H1 (cell line): ENCODE measurements around the gene EID1. TPM values are rescaled to one million over a fixed set of nuclear protein-coding genes. Genes with fewer than 3 reads are reported as not detected.

Experiments
- CTCF ChIA-PET: fragments of 300-600 bp; sonication (Branson Sonifier 250); formaldehyde crosslinking; loops from one replicate; lab custom pipeline; 2021; ENCODE audit not compliant: partially characterized antibody; lab: Charles Lee
- POLR2A ChIA-PET: fragments of 300-600 bp; sonication (Branson Sonifier 250); formaldehyde crosslinking; loops from one replicate; lab custom pipeline; 2021; ENCODE audit warnings: inconsistent platforms; ENCODE audit not compliant: partially characterized antibody; lab: Charles Lee
- DNase-seq, 2 experiments: peaks; one replicate each; pipeline versions ENCODE4 v3.0.0 to v3.0.0-alpha.2; 2010 to 2022; ENCODE audit warnings: low spot score in 2 of 2, low read depth in 1 of 2, mixed read lengths in 1 of 2
- FAIRE-seq: peaks from 2 replicates; lab custom pipeline; 2011; peaks lifted over from hg19 to GRCh38; lab: Jason Lieb, UNC
- H2AFZ ChIP-seq: 2 replicates; pipeline ENCODE4 v1.8.1; 2012; ENCODE audit warnings: low read length, inconsistent platforms
- H2AK5ac ChIP-seq: 2 replicates; pipeline ENCODE4 v1.6.1; 2013; ENCODE audit warnings: low read depth, low read length
- H2BK120ac ChIP-seq: replicated peaks from 2 replicates; pipeline ENCODE3; 2013; ENCODE audit warnings: low read depth, low read length, inconsistent platforms
- H2BK12ac ChIP-seq: 2 replicates; pipeline ENCODE4 v1.6.1; 2013; ENCODE audit warnings: low read depth, low read length
- H2BK15ac ChIP-seq: 2 replicates; pipeline ENCODE4 v1.6.1; 2013; ENCODE audit warnings: low read length
- H2BK20ac ChIP-seq: 2 replicates; pipeline ENCODE4 v1.6.1; 2013; ENCODE audit warnings: low read length
- H2BK5ac ChIP-seq: 2 replicates; pipeline ENCODE4 v1.6.1; 2013; ENCODE audit warnings: low read depth, low read length
- H3K14ac ChIP-seq: 2 replicates; pipeline ENCODE4 v1.6.1; 2013; ENCODE audit warnings: inconsistent platforms; ENCODE audit not compliant: insufficient read length
- H3K18ac ChIP-seq: 2 replicates; pipeline ENCODE4 v1.6.1; 2013; ENCODE audit warnings: low read length; ENCODE audit errors: extremely low read depth
- H3K23ac ChIP-seq: 2 replicates; pipeline ENCODE4 v1.6.1; 2013; ENCODE audit warnings: inconsistent platforms; ENCODE audit not compliant: insufficient read length
- H3K23me2 ChIP-seq: 2 replicates; pipeline ENCODE4 v1.6.1; 2013; ENCODE audit warnings: low read depth, low read length
- H3K27ac ChIP-seq: 2 replicates; pipeline ENCODE4 v1.6.1; 2011; ENCODE audit warnings: low read depth, low read length, inconsistent platforms
- H3K27me3 ChIP-seq, 4 experiments: replicated peaks in 1 of 4; 1 replicate in 1 of 4; 2 replicates in 3 of 4; pipeline versions ENCODE4 v1.6.1 to v1.8.1; 2011 to 2013; ENCODE audit warnings: low read length in 3 of 4, mild to moderate bottlenecking in 3 of 4, inconsistent platforms in 2 of 4, mixed read lengths in 2 of 4, moderate library complexity in 1 of 4; ENCODE audit not compliant: control insufficient read depth in 3 of 4, insufficient read depth in 3 of 4; ENCODE audit errors: extremely low read depth in 1 of 4
- H3K36me3 ChIP-seq, 4 experiments: 2 replicates each; pipeline versions ENCODE4 v1.6.1 to v1.8.1; 2011 to 2013; ENCODE audit warnings: mild to moderate bottlenecking in 4 of 4, low read length in 3 of 4, moderate library complexity in 2 of 4, control low read depth in 1 of 4, inconsistent platforms in 1 of 4; ENCODE audit not compliant: insufficient read depth in 4 of 4, control insufficient read depth in 2 of 4
- H3K4ac ChIP-seq: replicated peaks from 2 replicates; pipeline ENCODE3; 2013; ENCODE audit warnings: low read length, low read depth, mixed read lengths, inconsistent platforms; ENCODE audit not compliant: insufficient read length
- H3K4me1 ChIP-seq, 4 experiments: replicated peaks in 1 of 4; 1 replicate in 1 of 4; 2 replicates in 3 of 4; pipeline versions ENCODE4 v1.6.1 to v1.8.1; 2011 to 2013; ENCODE audit warnings: low read length in 3 of 4, inconsistent platforms in 2 of 4, mixed read lengths in 1 of 4; ENCODE audit not compliant: insufficient read depth in 4 of 4, control insufficient read depth in 3 of 4
- H3K4me2 ChIP-seq, 2 experiments: 2 replicates each; pipeline versions ENCODE4 v1.6.1 to v1.8.1; 2011 to 2013; ENCODE audit warnings: low read depth in 2 of 2, low read length in 2 of 2, control low read depth in 1 of 2, inconsistent platforms in 1 of 2, mild to moderate bottlenecking in 1 of 2; ENCODE audit not compliant: insufficient read depth in 1 of 2
- H3K4me3 ChIP-seq, 4 experiments: fragments of 200-600, 300-600 bp in 1 of 4; sonication (generic), shearing (Covaris generic), sonication (Bioruptor Twin) in 1 of 4; 2 replicates each; pipeline versions ENCODE4 v1.5.1 to v1.8.1; 2011 to 2016; ENCODE audit warnings: low read length in 4 of 4, low read depth in 3 of 4, control low read depth in 2 of 4, inconsistent platforms in 2 of 4, mild to moderate bottlenecking in 2 of 4, mixed read lengths in 1 of 4, moderate library complexity in 1 of 4; ENCODE audit not compliant: insufficient read depth in 2 of 4; ENCODE audit errors: extremely low read depth in 1 of 4
- H3K56ac ChIP-seq: replicated peaks from 2 replicates; pipeline ENCODE3; 2013; ENCODE audit warnings: low read depth, mild to moderate bottlenecking, mixed read lengths, low read length, inconsistent platforms; ENCODE audit not compliant: insufficient read length
- H3K79me1 ChIP-seq: 2 replicates; pipeline ENCODE4 v1.6.1; 2013; ENCODE audit warnings: low read depth, low read length, control low read depth
- H3K79me2 ChIP-seq, 2 experiments: 2 replicates each; pipeline versions ENCODE4 v1.6.1 to v1.8.1; 2012 to 2013; ENCODE audit warnings: low read length in 2 of 2, mild to moderate bottlenecking in 2 of 2, inconsistent platforms in 1 of 2; ENCODE audit not compliant: insufficient read depth in 2 of 2, control insufficient read depth in 1 of 2
- H3K9ac ChIP-seq, 4 experiments: replicated peaks in 1 of 4; 1 replicate in 1 of 4; 2 replicates in 3 of 4; pipeline versions ENCODE4 v1.6.1 to v1.8.1; 2011 to 2013; ENCODE audit warnings: low read depth in 3 of 4, low read length in 3 of 4, control low read depth in 2 of 4, mild to moderate bottlenecking in 2 of 4, moderate library complexity in 2 of 4, inconsistent platforms in 1 of 4; ENCODE audit errors: extremely low read depth in 1 of 4
- H3K9me3 ChIP-seq, 2 experiments: 2 replicates each; pipeline versions ENCODE4 v1.6.1 to v1.8.1; 2012 to 2013; ENCODE audit warnings: mild to moderate bottlenecking in 2 of 2, moderate library complexity in 2 of 2, control low read depth in 1 of 2, inconsistent platforms in 1 of 2, low read depth in 1 of 2, low read length in 1 of 2, mixed read lengths in 1 of 2; ENCODE audit not compliant: insufficient read depth in 2 of 2
- H4K20me1 ChIP-seq, 2 experiments: replicated peaks in 1 of 2; 2 replicates each; pipeline versions ENCODE3 to v1.8.1; 2011 to 2013; ENCODE audit warnings: inconsistent platforms in 2 of 2, low read length in 2 of 2, mild to moderate bottlenecking in 1 of 2; ENCODE audit not compliant: insufficient read depth in 2 of 2, control insufficient read depth in 1 of 2
- H4K5ac ChIP-seq: 2 replicates; pipeline ENCODE4 v1.6.1; 2013; ENCODE audit warnings: low read length, low read depth, mixed read lengths, inconsistent platforms; ENCODE audit not compliant: insufficient read length
- H4K8ac ChIP-seq: 2 replicates; pipeline ENCODE4 v1.8.0; 2013; ENCODE audit warnings: mild to moderate bottlenecking, moderate library complexity, low read length, inconsistent platforms; ENCODE audit not compliant: insufficient read depth; ENCODE audit errors: extremely low read depth
- H4K91ac ChIP-seq: replicated peaks from 2 replicates; pipeline ENCODE3; 2013; ENCODE audit warnings: low read length, mixed read lengths, inconsistent platforms; ENCODE audit not compliant: insufficient read length
- GABPA ChIP-seq: IDR thresholded peaks from 2 replicates; pipeline ENCODE4 v1.6.1; 2011; ENCODE audit warnings: mild to moderate bottlenecking, low read length, moderate library complexity, borderline replicate concordance; ENCODE audit not compliant: insufficient read depth
- MAFK ChIP-seq: IDR thresholded peaks from 2 replicates; pipeline ENCODE4 v1.6.1; 2012; ENCODE audit warnings: low read depth, mild to moderate bottlenecking, improper control_type of control experiment, low read length
- SRF ChIP-seq: IDR thresholded peaks from 2 replicates; pipeline ENCODE4 v1.6.1; 2011; ENCODE audit warnings: mild to moderate bottlenecking, low read depth, low read length, moderate library complexity
- TEAD4 ChIP-seq: IDR thresholded peaks from 2 replicates; pipeline ENCODE4 v1.6.1; 2012; ENCODE audit warnings: low read depth, low read length, inconsistent platforms, mixed read lengths
- polyA plus RNA-seq, 7 experiments: library from polyadenylated mRNA; depleted of rRNA in 3 of 7; stranded (reverse) in 5 of 7; unstranded in 2 of 7; fragments of >200 nt in 5 of 7; fragments of 200-250 nt in 2 of 7; gene quantifications; 1 replicate in 5 of 7; 2 replicates in 1 of 7; 4 replicates in 1 of 7; pipeline versions ENCODE4 v1.2.1 to v1.2.3, GENCODE V29; 2011 to 2013; ENCODE audit warnings: missing spikeins in 2 of 7, mixed read lengths in 2 of 7
- total RNA-seq: library from RNA; stranded (reverse); fragmentation: NEBNext Ultra II Directional; extraction: Animal tissue kit (Norgen Biotek cat#: 25700); gene quantifications from 2 replicates; pipeline ENCODE4 v1.2.1, GENCODE V29; 2021

Gene EID1
- total and polyA plus RNA-seq, 2 of the 8 experiments (the other 6 are each of a cell fraction or from before 2014, with no cell fraction given): 101 to 110 TPM

- Histone ChIP-seq H3K14ac (no peak overlapping the region), H4K8ac (no peak overlapping the region), H3K4me3 (no peak overlapping the region), H3K4ac (no peak overlapping the region), H2AFZ (no peak overlapping the region), H2BK120ac (no peak overlapping the region), H3K18ac (no peak overlapping the region), H3K23ac (no peak overlapping the region), H3K23me2 (no peaks in the 10 kb centered on the region), H3K4me1 (no peaks in the 10 kb centered on the region), H2BK20ac (no peak overlapping the region), H2BK5ac (no peak overlapping the region), H3K56ac (no peak overlapping the region), H3K9ac (no peak overlapping the region), H3K27ac (no peak overlapping the region), H3K27me3 (no peaks in the 10 kb centered on the region), H3K79me1 (no peaks in the 10 kb centered on the region), H3K9me3 (no peaks in the 10 kb centered on the region), H3K79me2 (no peaks in the 10 kb centered on the region), H4K91ac (no peak overlapping the region), H4K5ac (no peak overlapping the region), H2BK12ac (no peak overlapping the region), H2AK5ac (no peak overlapping the region), H3K4me2 (no peak overlapping the region), H2BK15ac (no peak overlapping the region), H3K36me3 (no peaks in the 10 kb centered on the region), H4K20me1 (no peaks in the 10 kb centered on the region)
- DNase-seq: no peak
- FAIRE-seq: no peak
- CTCF ChIA-PET: interaction anchor here (2.1 kb wide), 1 partner anchor 9 kb away, joined by 7 read pairs; no protein-coding TSS in a partner anchor
- POLR2A ChIA-PET: no interaction called here
- no peak for TF ChIP-seq SRF
- no peak for TF ChIP-seq TEAD4
- no peak for TF ChIP-seq MAFK
- TF ChIP-seq GABPA: no peak
Measured at GRCh38 chr15:48871542-48871941, 6.4 kb upstream of the EID1 start.
